Thyroid gland (tissue), 4 donors: ENCODE data around the gene BCAS1.

Source experiments
- POLR2A ChIP-seq, 2 donors: fragments of 450-650 bp; IDR thresholded peaks; one replicate each; pipeline ENCODE4 v1.6.1; 2017; ENCODE audit warnings: antibody characterized with exemption in 2 of 2, mild to moderate bottlenecking in 2 of 2, moderate library complexity in 1 of 2
- TF ChIP-seq, protein P1 (sequence below), 6 experiments: fragments of 200-600 bp in 3 of 6; fragments of 450-650 bp in 3 of 6; sonication (generic) in 3 of 6; IDR thresholded peaks; one replicate each; pipeline ENCODE4 v1.5.1; 2016 to 2019; ENCODE audit warnings: antibody characterized with exemption in 6 of 6, mild to moderate bottlenecking in 2 of 6, inconsistent platforms in 1 of 6, moderate library complexity in 1 of 6

DNA sequence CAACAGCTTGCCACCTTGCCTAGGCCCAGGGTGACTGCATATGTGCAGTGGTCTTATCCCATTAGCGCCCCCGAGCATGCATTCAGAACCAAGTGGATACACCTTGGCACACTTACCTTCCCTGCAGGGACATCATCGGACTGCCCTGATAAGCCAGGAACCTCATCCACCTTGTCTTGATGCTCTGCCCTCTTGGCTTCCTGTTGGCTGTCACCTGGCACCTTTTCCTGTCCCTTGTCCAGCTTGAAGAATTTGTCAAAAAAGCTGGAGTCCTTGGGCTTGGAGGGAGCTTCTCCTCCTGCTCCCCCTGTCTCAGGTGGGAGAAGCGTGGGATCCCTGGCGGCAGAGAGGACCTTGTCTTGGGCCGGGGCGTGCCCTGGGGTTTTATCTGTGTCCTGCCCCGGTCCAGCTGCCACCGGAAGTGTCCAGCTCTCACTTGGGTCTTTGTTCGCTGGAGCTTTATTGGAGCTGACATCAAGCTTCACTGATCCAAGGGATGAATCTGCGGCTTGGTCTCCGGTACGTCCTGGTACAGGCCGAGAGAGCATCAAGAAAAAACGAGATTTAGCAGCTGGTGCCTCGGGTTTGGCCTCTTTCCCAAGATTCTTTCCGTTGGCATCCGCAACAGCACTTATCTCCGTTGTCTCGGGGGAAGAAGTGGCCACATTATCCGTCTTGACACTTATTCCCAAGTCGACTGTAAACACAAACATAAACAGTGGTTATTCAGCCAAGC is 42.0 kb downstream of the BCAS1 start:
- TF ChIP-seq, protein P1, sequence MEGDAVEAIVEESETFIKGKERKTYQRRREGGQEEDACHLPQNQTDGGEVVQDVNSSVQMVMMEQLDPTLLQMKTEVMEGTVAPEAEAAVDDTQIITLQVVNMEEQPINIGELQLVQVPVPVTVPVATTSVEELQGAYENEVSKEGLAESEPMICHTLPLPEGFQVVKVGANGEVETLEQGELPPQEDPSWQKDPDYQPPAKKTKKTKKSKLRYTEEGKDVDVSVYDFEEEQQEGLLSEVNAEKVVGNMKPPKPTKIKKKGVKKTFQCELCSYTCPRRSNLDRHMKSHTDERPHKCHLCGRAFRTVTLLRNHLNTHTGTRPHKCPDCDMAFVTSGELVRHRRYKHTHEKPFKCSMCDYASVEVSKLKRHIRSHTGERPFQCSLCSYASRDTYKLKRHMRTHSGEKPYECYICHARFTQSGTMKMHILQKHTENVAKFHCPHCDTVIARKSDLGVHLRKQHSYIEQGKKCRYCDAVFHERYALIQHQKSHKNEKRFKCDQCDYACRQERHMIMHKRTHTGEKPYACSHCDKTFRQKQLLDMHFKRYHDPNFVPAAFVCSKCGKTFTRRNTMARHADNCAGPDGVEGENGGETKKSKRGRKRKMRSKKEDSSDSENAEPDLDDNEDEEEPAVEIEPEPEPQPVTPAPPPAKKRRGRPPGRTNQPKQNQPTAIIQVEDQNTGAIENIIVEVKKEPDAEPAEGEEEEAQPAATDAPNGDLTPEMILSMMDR (IDR thresholded peaks at IDR 0.05) = no peak
- TF ChIP-seq POLR2A (IDR thresholded peaks at IDR 0.05) = no peak
